ENCODE results near the gene SERPINB6.
"Not testable (repeated sequence)": the region's sequence is repeated elsewhere in the genome, so short reads cannot be mapped to it uniquely, and the experiment has no call there.

SERPINB6 gene

GRCh38 chr6:2958776-2959175 is 12.6 kb downstream of the SERPINB6 start:
- no peak for DNase-seq

GRCh38 chr6:2958331-2958711 is 13.0 kb downstream of the SERPINB6 start:
- DNase-seq = peak in 6 of 58 donors; percentile 14 to 29 (median 22)

- DNase-seq = no peak
Observed at GRCh38 chr6:2957696-2958330, 13.6 kb downstream of the SERPINB6 start.

- no peak for DNase-seq
Observed at GRCh38 chr6:2956930-2957685, 14.3 kb downstream of the SERPINB6 start.

GRCh38 chr6:2953098-2953497 is 18.3 kb downstream of the SERPINB6 start:
- no peak for DNase-seq

- DNase-seq = peak in 52 of 58 donors; percentile 11 to 84 (median 57)
Observed at GRCh38 chr6:2952557-2953095, 18.7 kb downstream of the SERPINB6 start.

GRCh38 chr6:2951728-2952127 is 19.6 kb downstream of the SERPINB6 start:
- peak in 5 of 58 donors; percentile 15 to 34 (median 23) for DNase-seq

- no peak for DNase-seq
Observed at GRCh38 chr6:2950713-2951112, 20.7 kb downstream of the SERPINB6 start.

GRCh38 chr6:2949536-2950083 is 21.8 kb downstream of the SERPINB6 start:
- DNase-seq = no peak

GRCh38 chr6:2949121-2949520 is 22.2 kb downstream of the SERPINB6 start:
- no peak for DNase-seq

- DNase-seq = no peak
Observed at GRCh38 chr6:2948228-2949025, 22.9 kb downstream of the SERPINB6 start.

GRCh38 chr6:2947445-2947844 is 23.9 kb downstream of the SERPINB6 start:
- no peak for DNase-seq

- DNase-seq = no peak
Observed at GRCh38 chr6:2945153-2945452, 26.3 kb downstream of the SERPINB6 start.

- DNase-seq = no peak
Observed at GRCh38 chr6:2944405-2945152, 26.8 kb downstream of the SERPINB6 start.

- DNase-seq = no peak
Observed at GRCh38 chr6:2943564-2943955, 27.8 kb downstream of the SERPINB6 start.

GRCh38 chr6:2942914-2943563 is 28.3 kb downstream of the SERPINB6 start:
- DNase-seq = no peak

GRCh38 chr6:2942116-2942515 is 29.3 kb downstream of the SERPINB6 start:
- not testable (repeated sequence) for DNase-seq

GRCh38 chr6:2940851-2941250 is 30.5 kb downstream of the SERPINB6 start:
- no peak for DNase-seq

GRCh38 chr6:2940010-2940850 is 31.1 kb downstream of the SERPINB6 start:
- no peak for DNase-seq

Measured in anterior cingulate cortex (tissue), 58 donors.